ENCODE data around the gene CLEC18B.
A peak's percentile ranks its signal among the peaks of the same experiment; 100 is the strongest.
"Not testable (repeated sequence)": the region's sequence is repeated elsewhere in the genome, so short reads cannot be mapped to it uniquely, and the experiment has no call there.

CLEC18B gene

GRCh38 chr16:74368002-74368911 is 53.0 kb downstream of the CLEC18B start:
- WGBS (ENCODE audit: insufficient coverage) = 0% methylated on average over 57 of the region's 81 CpGs
- peak overlapping the region; percentile 67 to 89 (median 82) for H3K4me3 ChIP-seq (ENCODE audit: control insufficient read depth in 1 of 7, extremely low read depth in 1 of 7, insufficient read depth in 4 of 7, low read depth in 2 of 7, low read length in 6 of 7)
- H3K4me1 ChIP-seq (ENCODE audit: control extremely low read depth in 1 of 4, control insufficient read depth in 4 of 4, insufficient read depth in 4 of 4, low read length in 3 of 4) = peaks cover 0 to 14% (median 4%) of the 10 kb centered on the region in 4 experiments
- CTCF ChIA-PET; POLR2A ChIA-PET; H3K27me3 ChIP-seq (replicated peaks in 2 of 5; ENCODE audit: control insufficient read depth in 4 of 5, insufficient read depth in 5 of 5, low read length in 4 of 5); H3K36me3 ChIP-seq (ENCODE audit: control insufficient read depth in 4 of 4, insufficient read depth in 4 of 4, low read length in 3 of 4); H3K9me3 ChIP-seq (ENCODE audit: control extremely low read depth in 1 of 5, control insufficient read depth in 4 of 5, insufficient read depth in 2 of 5, low read depth in 1 of 5, low read length in 4 of 5): not testable (repeated sequence)
- H3K27ac ChIP-seq (ENCODE audit: insufficient read depth in 1 of 2, low read depth in 1 of 2, low read length in 2 of 2, poor library complexity in 1 of 2, severe bottlenecking in 2 of 2) = peak overlapping the region; percentile 46 to 81
- DNase-seq = peak; percentile 93 to 99 (median 98)

- DNase-seq = peak; percentile 14 to 63 (median 56)
These were observed 53.7 kb downstream of the CLEC18B start for GRCh38 chr16:74367469-74368001.

GRCh38 chr16:74361646-74362610 is 59.4 kb downstream of the CLEC18B start:
- 98% methylated on average over 7 of the region's 15 CpGs for WGBS (ENCODE audit: insufficient coverage)
- H3K4me3 ChIP-seq (ENCODE audit: control insufficient read depth in 1 of 7, extremely low read depth in 1 of 7, insufficient read depth in 4 of 7, low read depth in 2 of 7, low read length in 6 of 7); H3K27ac ChIP-seq (ENCODE audit: insufficient read depth in 1 of 2, low read depth in 1 of 2, low read length in 2 of 2, poor library complexity in 1 of 2, severe bottlenecking in 2 of 2); H3K27me3 ChIP-seq (replicated peaks in 2 of 5; ENCODE audit: control insufficient read depth in 4 of 5, insufficient read depth in 5 of 5, low read length in 4 of 5); CTCF ChIA-PET; DNase-seq; H3K4me1 ChIP-seq (ENCODE audit: control extremely low read depth in 1 of 4, control insufficient read depth in 4 of 4, insufficient read depth in 4 of 4, low read length in 3 of 4); POLR2A ChIA-PET; H3K9me3 ChIP-seq (ENCODE audit: control extremely low read depth in 1 of 5, control insufficient read depth in 4 of 5, insufficient read depth in 2 of 5, low read depth in 1 of 5, low read length in 4 of 5): not testable (repeated sequence)
- H3K36me3 ChIP-seq (ENCODE audit: control insufficient read depth in 4 of 4, insufficient read depth in 4 of 4, low read length in 3 of 4) = peaks cover 0 to 33% (median 8%) of the 10 kb centered on the region in 4 experiments

More at GRCh38 chr16:74367469-74368001, 53.7 kb downstream of the CLEC18B start:
- CTCF ChIA-PET; H3K9me3 ChIP-seq (ENCODE audit: control extremely low read depth in 1 of 5, control insufficient read depth in 4 of 5, insufficient read depth in 2 of 5, low read depth in 1 of 5, low read length in 4 of 5); POLR2A ChIA-PET; H3K36me3 ChIP-seq (ENCODE audit: control insufficient read depth in 4 of 4, insufficient read depth in 4 of 4, low read length in 3 of 4); H3K27me3 ChIP-seq (replicated peaks in 2 of 5; ENCODE audit: control insufficient read depth in 4 of 5, insufficient read depth in 5 of 5, low read length in 4 of 5): not testable (repeated sequence)
- Histone ChIP-seq H3K4me1 (ENCODE audit: control extremely low read depth in 1 of 4, control insufficient read depth in 4 of 4, insufficient read depth in 4 of 4, low read length in 3 of 4) (peaks cover 0 to 14% (median 4%) of the 10 kb centered on the region in 4 experiments), H3K27ac (ENCODE audit: insufficient read depth in 1 of 2, low read depth in 1 of 2, low read length in 2 of 2, poor library complexity in 1 of 2, severe bottlenecking in 2 of 2) (peak overlapping the region; percentile 58 to 79), H3K4me3 (ENCODE audit: control insufficient read depth in 1 of 7, extremely low read depth in 1 of 7, insufficient read depth in 4 of 7, low read depth in 2 of 7, low read length in 6 of 7) (peak overlapping the region; percentile 67 to 89 (median 82))
- WGBS (ENCODE audit: insufficient coverage) = 1% methylated on average over 23 of the region's 35 CpGs
